OCI-LY1 (cell line): ENCODE data around the gene ADCK1.

Experiments used
- EZH2 ChIP-seq: fragments of 200-600 bp; sonication (generic), shearing (Covaris generic); IDR thresholded peaks from 2 replicates; pipeline ENCODE4 v1.8.0; 2017; ENCODE audit warnings: borderline replicate concordance, mixed run types, mild to moderate bottlenecking, antibody characterized with exemption, low read length, moderate library complexity, mixed read lengths
- TF ChIP-seq, protein P1 (sequence below): fragments of 200-600 bp; sonication (generic), shearing (Covaris generic); IDR thresholded peaks from 2 replicates; pipeline ENCODE4 v1.5.1; 2017; ENCODE audit warnings: mild to moderate bottlenecking, antibody characterized with exemption, low read length, moderate library complexity, mixed read lengths

DNA sequence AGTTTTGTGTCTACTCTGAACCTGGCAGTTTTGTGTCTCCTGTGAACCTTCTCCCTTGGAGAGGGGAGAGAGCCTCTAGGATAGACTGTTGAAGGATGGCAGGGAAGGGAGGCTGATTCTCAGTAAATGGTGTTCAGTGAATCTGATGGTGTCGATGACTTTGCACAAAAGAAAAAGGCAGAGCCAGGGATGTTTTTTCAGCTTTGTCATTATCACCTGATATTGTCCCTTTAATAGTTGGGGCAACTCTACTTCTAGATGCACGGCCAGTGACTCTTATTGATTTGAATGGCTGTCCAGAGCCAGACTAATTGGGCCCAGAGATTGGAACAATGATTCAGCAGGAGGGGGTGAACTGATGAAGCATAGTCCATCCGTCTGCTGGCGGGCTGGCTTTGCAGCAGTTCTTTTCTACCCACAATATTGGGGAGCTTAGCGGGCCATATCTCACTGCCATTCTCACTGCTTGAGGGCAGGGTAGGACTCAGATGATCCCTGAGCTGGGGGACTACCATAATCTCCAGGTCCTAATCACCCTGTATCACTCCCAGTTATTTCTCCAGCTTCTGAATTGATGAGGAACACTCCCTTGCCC, 93.1 kb downstream of the ADCK1 start:
- TF ChIP-seq, protein P1, sequence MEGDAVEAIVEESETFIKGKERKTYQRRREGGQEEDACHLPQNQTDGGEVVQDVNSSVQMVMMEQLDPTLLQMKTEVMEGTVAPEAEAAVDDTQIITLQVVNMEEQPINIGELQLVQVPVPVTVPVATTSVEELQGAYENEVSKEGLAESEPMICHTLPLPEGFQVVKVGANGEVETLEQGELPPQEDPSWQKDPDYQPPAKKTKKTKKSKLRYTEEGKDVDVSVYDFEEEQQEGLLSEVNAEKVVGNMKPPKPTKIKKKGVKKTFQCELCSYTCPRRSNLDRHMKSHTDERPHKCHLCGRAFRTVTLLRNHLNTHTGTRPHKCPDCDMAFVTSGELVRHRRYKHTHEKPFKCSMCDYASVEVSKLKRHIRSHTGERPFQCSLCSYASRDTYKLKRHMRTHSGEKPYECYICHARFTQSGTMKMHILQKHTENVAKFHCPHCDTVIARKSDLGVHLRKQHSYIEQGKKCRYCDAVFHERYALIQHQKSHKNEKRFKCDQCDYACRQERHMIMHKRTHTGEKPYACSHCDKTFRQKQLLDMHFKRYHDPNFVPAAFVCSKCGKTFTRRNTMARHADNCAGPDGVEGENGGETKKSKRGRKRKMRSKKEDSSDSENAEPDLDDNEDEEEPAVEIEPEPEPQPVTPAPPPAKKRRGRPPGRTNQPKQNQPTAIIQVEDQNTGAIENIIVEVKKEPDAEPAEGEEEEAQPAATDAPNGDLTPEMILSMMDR = no peak
- TF ChIP-seq EZH2 = no peak
